ENCODE data around the gene HK1.
A peak's percentile ranks its signal among the peaks of the same experiment; 100 is the strongest.
"Not testable (repeated sequence)": the region's sequence is repeated elsewhere in the genome, so short reads cannot be mapped to it uniquely, and the experiment has no call there.

The HK1 gene

DNA sequence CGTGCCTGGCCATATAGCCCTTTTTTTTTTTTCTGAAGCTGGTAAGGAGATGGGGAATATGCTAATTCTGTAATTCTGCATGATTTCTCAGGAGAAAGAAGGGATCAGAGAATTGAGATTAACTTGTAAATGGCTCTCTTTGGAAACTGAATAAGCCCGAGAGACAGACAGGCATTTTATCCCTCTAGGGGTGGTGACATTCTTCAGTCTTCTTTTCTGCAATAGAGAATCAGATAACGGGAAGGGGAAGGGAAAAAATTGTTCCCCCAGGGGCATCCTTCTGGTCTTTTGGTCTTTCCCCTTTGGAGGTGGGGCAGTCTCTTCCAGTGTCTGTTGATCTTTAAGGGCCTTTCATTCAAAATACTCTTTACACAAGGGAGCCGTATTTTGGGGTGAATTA is 34.2 kb downstream of the HK1 start:
- no peak for DNase-seq

DNA sequence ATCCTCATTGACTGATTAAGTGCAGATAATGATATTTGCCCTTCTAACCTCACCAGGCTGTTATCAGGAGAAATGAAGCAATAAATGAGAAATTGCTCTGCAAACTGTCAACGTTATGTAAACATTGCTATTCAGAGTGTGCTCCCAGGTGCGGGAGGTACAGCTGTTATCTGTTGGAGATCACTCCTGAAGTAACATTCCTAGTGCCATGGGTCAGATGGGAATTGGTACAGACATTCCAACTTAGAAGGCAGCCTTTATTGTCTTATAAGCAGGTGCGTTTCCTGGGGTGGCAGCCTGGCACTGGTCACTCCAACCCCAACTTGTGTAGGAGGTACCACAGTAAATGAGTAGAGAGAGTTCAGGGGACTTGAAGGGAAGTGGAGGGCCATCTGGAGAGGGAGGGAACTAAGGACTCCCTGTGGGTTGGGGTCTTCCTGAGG is 36.8 kb downstream of the HK1 start:
- DNase-seq = no peak

DNA sequence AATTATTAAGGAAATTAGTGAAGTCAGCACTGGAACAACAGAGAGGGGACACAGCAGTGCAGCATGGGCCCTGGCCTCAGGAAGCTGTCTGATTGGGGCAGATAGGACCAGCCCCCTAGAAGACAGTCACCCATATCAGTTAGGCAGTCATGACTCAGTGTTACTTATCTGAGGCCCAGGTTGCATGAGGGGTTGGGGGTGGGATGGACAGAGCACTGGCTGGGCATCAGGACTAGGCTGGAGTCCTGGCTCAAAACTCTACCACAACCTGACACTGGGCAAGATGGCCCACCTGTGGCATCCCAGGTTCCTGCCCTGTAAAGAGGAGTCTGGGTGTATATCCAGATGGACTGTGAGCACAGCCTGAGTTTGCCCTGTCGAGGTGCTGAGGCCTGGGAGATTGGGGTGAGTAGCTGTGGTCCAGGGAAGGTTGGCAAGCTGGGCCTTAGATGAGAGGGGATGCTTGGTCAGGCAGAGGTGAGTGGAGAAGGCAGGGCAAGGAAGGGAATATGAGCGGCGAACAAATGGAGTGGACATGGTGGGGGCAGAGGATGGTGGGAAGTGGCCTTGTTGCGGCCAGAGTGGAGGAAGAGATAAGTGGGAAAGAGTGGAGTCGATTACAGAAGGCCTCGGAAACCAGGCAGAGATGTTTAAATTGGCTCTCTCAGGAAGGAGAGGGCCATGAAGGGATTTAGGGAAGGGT is 37.5 kb downstream of the HK1 start:
- no peak for DNase-seq

DNA sequence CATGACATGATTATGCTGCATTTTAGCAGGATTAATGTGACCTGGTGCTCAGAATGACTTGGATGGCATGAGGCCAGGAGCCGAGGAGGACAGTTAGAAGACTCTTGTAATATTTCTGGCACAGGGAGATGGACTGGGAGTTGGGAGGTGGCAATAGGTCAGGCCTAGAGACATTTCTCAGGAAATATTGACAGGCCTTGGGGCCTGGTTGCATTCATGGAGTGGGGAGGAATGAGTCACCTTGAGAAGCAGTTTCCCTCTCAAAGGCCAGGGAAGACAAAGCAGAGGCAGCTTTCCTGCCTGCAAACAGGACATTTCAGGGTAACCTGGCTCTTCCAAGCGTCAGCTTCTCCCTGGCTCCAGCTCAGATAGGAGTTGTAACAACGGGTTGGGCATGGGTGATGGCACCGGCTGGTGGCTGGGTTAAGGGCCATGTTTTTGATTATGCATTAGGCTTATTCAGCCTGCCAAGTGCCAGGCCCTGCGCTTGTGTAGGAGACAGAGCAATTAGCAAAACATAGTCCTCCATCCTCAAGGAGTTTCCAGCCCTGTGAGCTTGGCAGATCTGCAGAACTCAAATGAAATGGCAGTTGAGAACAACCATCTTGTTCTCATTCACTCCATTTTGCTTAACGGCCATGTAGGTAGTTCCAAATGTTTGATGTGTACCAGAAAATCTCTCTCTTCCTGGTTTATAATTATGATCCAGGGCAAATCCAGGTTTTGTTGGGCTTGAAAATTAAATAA is 38.2 kb downstream of the HK1 start:
- DNase-seq = no peak

DNA sequence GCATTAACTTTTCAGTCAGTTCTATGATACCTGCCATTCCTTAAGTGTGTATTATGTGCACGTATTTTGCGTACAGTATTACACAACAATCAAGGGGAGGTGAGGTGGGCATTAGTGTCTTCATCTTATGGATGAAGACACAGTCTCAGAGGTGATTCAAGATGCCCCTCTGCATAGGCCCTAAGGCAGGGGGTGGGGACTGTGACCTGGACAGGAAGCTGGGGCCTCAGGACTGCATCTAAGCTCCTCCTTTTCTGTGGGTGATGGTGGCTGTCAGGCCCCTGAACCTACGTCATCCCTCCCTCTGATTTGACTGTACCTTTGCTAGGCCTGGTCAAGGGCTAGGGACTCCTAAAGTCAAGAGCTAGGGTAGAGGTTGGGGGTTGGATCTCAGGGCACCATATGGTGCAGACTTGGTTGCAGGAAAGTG is 38.9 kb downstream of the HK1 start:
- peak; percentile 74 for DNase-seq

DNA sequence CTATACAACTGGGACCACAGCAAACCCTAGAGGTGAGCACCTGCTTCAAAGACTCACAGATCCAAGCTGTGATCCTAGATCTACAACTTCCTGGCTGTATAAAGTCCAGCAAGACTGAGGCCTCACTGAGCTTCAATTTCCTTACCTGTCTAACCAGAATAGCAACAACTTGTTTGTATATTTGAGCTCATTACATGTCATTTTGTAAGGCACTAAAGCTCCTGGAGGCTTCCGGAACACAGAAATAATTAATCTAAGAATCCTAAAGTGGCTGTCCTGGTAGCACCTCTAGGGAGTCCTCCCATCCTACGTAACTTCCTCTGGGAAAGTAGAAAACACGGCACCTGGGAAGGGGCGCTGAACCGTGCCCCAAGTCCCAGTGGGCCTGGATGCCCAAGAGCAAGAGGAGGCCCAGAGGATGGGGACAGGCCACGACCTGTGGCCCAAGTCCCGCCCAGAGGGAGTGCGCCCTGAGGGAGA is 39.4 kb downstream of the HK1 start:
- no peak for DNase-seq

DNA sequence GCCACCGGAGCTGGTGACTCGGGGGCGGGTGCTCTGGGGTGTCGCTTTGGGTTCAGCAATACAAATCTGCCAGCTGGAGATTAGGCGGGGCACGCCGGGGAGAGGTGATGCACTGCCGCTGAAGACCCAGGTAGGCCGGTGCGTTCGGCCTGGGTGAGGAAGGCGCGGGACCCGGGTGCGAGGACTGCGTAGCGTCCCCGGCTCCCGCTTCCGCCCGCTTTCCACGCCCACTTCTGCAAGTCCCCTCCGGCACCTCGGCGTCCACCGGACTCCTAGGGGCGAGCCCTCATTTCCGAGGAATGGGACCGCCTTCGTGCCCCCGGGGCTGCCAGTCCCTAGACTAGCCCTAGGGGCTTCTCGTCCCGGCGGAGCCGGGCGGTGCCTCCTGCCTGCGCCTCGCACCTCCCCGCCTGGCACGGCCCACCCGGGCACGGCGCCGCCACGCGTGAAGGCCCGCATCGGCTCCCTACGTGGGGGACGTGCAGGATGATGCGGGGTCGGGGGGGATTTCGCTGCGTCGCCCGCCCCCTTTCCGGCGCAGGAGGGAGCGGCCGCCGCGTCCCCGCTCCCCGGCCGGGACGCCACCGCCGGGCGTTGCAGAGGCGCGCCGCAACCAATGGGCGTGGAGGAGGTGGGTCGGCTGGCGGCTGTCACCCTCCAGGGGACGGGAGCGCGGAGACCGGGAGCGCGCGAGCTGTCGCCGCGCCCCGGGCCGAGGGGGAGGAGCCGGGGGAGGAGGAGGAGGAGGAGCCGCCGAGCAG is 40.0 kb downstream of the HK1 start:
- DNase-seq = peak; percentile 96

DNA sequence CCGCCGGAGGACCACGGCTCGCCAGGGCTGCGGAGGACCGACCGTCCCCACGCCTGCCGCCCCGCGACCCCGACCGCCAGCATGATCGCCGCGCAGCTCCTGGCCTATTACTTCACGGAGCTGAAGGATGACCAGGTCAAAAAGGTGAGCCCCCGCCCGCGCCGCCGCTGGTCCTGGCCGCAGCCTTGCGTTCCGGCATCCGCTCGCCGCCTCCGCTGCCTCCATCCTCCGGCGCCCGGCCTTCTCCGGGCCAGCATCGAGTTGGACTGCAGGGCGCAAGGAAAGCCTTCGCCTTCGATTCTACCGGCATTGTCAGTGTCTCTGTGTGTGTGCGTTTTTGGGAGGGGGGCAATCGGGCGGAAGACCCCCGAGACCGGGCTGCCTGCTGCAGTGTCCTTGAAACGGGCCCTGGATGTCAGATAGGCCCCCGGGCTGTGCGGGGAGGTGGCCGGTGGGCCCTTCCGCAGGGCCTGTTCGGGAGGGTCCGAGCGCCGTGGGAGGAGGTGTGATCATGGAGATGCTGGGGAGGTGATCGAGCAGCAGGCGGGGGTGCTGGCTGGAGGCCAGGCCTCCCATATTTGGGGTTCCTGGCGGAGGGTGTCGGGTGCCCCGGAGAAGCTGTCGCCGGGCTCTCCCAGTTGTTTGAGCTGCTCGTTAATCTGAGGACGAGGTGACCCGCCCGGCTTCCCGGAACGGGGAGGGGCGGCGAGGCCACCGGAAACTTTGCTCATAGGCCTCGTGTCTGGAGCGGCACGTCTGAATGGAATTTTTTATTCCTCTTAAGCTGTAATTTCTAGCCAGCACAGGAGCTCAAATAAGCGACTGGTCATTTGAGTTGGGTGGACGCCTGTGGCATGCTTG is 40.8 kb downstream of the HK1 start:
- peak; percentile 84 for DNase-seq

DNA sequence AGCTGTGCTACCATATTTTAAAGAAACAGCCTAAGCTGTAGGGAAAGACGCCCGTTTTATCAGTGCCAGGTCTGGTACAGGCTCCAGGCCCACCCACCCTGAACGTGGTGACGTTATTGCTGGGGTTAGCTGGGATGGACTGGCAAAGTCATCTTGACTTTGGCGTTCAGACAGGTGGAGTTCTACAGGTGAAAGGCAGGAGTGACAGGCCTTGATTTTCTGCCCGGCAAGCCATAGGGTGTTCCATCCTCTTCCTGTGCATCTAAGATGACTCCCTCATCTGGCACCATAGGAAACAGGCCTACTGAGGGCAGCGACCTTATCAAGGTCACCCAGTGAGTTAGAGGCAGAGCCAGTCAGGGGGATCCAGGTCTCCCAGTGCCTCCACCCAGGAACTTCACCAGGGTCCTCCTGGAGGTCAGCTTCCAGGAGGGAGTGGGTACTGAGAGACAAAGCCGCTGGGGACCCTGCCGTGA is 41.6 kb downstream of the HK1 start:
- peak; percentile 43 for DNase-seq

DNA sequence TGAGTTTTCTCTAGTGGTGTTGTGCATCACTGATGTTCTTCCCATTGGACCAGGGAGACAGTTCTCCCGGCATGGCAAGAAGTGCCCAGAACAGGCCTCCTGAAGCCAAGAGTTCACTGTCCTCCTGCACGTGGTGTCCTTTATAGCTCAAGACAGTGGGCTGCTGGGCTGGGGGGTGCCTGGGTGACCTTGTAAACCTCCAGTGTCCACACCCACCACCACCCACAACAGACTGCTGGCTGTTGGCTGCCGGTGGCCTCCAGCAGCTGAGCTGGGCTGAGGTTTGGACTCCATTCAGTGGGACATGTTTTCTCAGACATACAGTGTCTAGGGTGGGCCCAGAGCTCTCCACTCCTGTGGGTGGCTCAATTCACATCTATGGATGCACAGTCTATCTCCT is 42.2 kb downstream of the HK1 start:
- no peak for DNase-seq

DNA sequence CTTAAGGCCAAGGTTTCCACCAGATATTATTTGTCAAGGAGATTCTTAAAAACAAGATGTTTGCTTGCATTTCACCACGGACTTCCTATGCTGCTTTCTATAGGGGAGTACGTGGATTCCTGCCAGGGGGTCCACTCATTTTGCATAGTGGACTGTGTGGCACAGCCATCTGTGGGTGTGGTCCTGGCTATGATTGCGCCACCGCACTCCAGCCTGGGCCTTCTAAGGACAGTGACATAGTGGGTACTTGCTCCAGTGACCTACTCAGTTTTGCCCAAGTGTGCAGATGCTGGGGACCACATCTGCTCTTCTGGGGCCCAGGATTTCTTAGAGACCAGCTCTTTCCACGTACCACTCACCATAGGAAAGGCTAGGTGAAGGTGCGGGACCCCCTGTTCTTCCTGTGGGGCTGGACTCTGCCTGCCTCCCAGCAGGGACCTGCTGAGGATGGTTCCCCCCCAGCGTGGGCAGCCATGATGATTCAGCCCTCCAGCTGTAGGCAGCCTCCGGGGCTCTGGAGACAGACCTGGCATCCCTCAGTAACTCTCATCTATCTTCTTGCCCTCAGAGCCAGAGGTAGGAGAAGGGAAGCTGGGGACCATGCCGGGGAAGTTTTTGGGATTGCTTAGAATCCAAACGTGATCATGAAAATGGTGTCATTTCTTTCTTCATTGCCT is 42.9 kb downstream of the HK1 start:
- DNase-seq = no peak

DNA sequence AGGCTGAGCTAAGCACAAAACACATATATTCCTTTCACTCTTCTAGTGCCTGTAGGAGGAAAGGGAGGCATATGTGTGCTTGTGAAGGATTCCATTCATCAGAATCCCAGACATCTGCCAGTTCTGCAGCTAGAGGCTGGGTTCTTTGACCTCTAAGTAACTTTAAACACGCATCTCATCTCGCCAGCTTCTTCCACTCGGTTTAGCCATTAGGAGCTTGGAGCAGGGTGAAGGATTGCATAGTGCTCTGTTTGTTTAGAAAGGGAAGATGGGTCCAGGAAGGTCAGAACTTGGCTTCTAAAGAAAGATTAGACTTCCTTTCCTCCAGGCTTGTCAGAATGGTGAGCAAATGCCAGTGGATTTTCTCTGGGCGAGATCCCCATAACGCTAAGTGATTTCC is 43.6 kb downstream of the HK1 start:
- no peak for DNase-seq

DNA sequence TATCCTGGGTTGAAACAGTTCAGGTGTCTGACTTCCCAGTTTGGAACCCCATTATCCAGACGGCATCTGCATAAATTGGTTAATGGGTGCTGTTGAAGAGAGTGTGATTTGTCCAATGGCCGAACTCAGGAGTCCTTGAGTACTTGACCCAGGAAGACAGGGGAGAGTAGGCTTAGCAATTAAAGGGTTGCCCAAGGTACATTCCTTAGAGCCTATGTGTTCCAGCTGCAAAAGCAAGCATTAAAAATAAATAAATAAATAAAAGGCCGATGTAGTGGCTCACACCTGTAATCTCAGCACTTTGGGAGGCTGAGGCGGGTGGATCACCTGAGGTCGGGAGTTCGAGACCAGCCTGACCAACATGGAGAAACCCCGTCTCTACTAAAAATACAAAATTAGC is 44.0 kb downstream of the HK1 start:
- DNase-seq = not testable (repeated sequence)

DNA sequence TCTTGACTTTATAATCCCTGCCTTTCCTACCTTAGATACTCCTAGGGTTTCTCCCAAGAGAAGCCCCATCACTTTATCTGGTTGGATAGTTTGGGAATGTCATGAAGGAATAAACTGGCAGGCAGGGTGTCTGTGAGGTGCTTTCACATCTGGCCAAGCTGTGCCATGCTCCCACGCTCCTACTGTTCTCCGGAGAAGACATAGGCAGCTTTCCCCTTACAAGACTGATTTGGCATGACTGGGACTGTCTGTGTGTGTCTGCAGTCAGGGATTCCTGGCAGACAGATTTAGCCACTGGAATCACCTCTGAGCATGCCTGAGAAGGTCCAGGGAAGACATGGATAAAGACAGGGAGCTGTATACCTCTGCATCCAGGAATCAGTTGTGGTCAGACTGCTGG is 45.3 kb downstream of the HK1 start:
- DNase-seq = no peak

DNA sequence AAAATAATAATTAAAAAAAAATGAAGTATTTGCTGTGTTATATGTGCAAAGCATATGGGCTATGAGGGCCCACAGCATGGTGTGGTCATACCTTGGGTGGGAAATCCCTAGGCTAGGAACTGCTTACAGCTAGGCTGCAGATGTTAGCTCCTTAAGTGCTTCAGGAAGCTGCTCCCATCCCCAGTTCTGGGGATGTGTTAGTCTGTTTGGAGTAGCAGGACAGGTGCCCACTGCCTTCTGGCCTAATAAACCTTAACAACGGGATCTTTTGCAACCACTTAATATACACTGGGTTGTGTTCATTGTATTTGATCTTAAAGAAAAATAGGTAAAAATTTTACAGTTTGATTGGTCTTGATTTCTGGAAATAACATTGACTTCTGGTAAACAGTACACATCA is 46.3 kb downstream of the HK1 start:
- DNase-seq = no peak

DNA sequence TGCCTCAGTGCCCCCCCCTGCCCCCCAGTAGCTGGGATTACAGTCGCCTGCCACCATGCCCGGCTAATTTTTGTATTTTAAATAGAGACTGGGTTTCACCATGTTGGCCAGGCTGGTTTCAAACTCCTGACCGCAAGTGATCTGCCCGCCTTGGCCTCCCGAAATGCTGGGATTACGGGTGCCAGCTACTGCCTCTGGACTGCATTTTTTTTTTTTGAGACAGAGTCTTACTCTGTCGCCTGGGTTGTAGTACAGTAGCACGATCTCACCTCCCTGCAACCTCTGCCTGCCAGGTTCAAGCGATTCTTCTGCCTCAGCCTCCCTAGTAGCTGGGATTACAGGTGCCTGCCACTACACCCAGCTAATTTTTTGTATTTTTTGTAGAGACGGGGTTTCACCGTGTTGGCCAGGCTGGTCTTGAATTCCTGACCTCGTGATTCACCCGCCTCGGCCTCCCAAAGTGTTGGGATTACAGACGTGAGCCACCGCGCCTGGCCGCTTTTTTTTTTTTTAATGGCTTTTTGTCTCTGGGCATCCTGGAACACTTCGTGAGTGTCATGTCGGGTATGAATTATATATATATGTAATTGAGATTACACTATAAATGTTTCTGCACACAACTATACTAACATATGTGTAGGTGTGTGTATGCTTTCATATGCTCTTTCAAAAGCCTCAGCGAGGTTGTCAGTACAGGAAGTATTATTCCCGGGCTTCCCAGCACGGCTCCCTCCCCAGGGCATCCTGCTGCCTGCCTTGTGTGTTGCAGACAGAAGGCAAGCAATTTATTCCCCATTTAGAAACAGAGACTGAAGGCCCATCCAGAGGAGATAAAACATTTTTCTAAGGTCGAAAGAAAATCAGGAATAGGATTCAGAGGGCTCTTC is 47.6 kb downstream of the HK1 start:
- not testable (repeated sequence) for DNase-seq

DNA sequence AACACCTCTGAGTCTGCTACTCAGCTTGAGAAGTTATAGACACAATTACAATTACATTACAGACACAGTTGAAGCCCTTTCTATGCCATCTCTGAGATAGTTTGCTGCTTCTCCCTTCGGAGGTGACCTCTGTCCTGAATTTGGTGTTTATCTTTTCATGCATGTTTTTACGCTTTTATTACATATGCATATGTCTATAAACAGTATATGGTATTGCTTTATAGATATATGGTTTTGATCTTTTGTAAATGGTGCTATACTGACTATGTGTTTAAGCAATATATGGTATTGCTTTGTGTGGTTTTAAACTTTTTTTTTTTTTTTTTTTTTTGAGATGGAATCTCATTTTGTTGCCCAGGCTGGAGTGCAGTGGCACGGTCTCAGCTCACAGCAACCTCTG is 48.4 kb downstream of the HK1 start:
- DNase-seq = no peak

DNA sequence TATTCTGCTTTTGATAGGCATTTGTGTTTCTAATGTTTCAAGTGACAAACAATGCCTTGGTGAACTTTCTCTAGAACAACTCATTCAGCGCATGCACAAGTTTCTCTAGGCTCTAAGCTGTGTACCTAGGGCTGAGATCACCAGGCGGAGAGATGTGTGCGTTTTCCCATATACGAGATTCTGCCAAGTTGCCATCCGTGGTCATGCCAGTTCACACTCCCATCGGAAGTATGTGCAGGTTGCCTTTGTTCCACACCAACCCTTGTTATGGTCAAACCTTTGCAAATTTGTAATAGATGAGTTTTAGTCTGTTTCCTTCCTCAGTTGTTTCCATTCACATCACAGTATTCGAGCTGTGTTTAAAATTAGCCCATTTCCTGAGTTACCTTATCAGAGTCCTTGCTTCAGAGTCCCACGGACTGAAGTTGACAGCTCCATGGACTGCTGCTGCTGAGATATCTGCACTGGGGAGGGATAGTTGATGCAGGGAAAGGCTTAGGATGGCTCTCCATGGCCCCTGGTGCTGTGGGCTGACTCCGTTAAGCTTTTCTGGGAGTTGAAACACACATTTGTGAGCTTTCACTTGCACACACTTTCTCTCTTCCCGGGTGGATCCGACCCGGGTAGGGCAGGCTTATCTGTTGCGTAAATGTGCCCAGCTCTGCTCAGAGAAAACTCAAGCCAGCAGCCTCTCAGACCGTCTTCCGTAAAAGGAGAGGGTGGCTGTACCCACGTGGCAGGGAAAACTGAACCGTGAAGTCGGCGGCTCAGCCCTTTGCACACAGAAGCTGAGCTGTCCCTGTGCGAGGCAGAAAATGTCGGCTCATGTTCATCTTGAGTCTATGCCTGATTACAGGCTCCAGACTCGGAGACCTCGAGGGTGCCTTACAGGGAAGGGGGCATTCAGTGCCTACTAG is 49.4 kb downstream of the HK1 start:
- DNase-seq = peak; percentile 57

DNA sequence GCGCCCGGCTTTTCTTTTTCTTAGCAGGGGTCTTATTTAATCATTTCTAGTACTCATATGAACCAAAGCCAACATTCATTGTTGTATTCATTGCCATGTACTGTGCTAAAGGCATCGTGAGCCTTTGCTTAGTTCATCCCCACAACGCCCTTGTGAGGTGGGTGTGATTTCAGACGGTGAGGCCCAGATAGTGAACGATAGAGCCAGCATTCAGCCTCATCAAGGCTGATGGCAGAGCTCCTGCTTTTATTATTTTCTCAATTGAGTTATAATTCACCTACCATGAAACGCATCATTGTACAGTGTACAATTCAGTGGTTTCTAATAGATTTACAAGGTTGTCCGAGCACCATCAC is 50.1 kb downstream of the HK1 start:
- DNase-seq = no peak

DNA sequence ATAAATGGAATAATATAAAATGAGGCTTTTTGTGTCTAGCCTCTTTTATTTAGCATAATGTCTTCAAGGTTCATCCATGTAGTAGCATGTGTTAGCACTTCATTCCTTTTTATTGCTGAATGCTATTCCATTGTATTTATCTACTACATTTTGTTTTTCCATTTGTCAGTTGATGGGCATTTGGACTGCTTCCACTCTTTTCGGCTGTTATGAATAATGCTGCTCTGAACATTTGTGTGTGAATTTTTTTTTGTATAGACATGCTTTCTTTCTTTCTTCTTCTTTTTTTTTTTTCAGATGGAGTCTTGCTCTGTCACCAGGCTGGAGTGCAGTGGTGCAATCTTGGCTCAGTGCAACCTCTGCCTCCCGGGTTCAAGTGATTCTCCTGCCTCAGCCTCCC is 50.6 kb downstream of the HK1 start:
- not testable (repeated sequence) for DNase-seq

Measured in activated CD4-positive, alpha-beta T cell treated with anti-CD3 and anti-CD28 coated beads, Interleukin-10, Interleukin-2, amounts not matched to agents 100 ng/mL and 50 ng/mL, durations not matched to agents 16 hours and 8 hours (primary cell).